SK-N-SH treated with all-trans-retinoic acid at 6 μM for 48 hours (cell line): Measurements from ENCODE around the gene CLEC4C.
"Not testable (repeated sequence)": the region's sequence is repeated elsewhere in the genome, so short reads cannot be mapped to it uniquely, and the experiment has no call there.

ENCODE experiments used
- ESRRG ChIP-seq: fragments of 250-450 bp; sonication (Bioruptor Pico); IDR thresholded peaks from 2 replicates; pipeline ENCODE4 v1.6.1; 2021; ENCODE audit warnings: mild to moderate bottlenecking
- GLIS3 ChIP-seq: fragments of 250-450 bp; sonication (Bioruptor Pico); IDR thresholded peaks from 2 replicates; pipeline ENCODE4 v1.5.0; 2020; ENCODE audit warnings: mild to moderate bottlenecking, moderate library complexity
- PPARA ChIP-seq: fragments of 250-450 bp; sonication (Bioruptor Pico); IDR thresholded peaks from 2 replicates; pipeline ENCODE4 v1.5.0; 2020; ENCODE audit warnings: mild to moderate bottlenecking, borderline replicate concordance
- RARB ChIP-seq: fragments of 250-450 bp; sonication (Bioruptor Pico); IDR thresholded peaks from 2 replicates; pipeline ENCODE4 v1.8.0; 2021; ENCODE audit warnings: mild to moderate bottlenecking, moderate library complexity
- SNAI2 ChIP-seq: fragments of 250-450 bp; sonication (Bioruptor Pico); IDR thresholded peaks from 2 replicates; pipeline ENCODE4 v1.5.0; 2020; ENCODE audit warnings: mild to moderate bottlenecking, moderate library complexity
- TF ChIP-seq, protein P1 (sequence below): fragments of 250-450 bp; sonication (Bioruptor Pico); IDR thresholded peaks from 2 replicates; pipeline ENCODE4 v1.8.0; 2020; ENCODE audit warnings: mild to moderate bottlenecking, moderate library complexity, borderline replicate concordance

DNA sequence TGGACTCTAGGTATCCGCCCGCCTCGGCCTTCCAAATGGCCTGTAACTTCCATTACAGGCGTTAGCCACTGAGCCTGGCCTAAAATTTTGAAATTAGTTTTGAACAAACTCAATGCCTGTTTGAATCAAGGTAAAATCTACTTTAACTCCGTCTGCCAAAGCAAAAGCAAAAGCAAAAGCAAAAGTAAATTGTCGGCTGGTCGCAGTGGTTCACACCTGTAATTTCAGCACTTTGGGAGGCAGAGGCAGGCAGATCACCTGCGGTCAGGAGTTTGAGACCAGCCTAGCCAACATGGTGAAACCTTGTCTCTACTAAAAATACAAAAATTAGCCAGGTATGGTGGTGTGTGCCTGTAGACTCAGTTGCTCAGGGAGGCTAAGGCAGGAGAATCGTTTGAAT lies 8.5 kb upstream of the CLEC4C start:
- TF ChIP-seq, protein P1, sequence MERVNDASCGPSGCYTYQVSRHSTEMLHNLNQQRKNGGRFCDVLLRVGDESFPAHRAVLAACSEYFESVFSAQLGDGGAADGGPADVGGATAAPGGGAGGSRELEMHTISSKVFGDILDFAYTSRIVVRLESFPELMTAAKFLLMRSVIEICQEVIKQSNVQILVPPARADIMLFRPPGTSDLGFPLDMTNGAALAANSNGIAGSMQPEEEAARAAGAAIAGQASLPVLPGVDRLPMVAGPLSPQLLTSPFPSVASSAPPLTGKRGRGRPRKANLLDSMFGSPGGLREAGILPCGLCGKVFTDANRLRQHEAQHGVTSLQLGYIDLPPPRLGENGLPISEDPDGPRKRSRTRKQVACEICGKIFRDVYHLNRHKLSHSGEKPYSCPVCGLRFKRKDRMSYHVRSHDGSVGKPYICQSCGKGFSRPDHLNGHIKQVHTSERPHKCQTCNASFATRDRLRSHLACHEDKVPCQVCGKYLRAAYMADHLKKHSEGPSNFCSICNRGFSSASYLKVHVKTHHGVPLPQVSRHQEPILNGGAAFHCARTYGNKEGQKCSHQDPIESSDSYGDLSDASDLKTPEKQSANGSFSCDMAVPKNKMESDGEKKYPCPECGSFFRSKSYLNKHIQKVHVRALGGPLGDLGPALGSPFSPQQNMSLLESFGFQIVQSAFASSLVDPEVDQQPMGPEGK, result not testable (repeated sequence)
- not testable (repeated sequence) for TF ChIP-seq RARB, ESRRG, SNAI2, GLIS3, PPARA (CRISPR knock-in tag)
